K562 (cell line): ENCODE data around the gene C19orf85. TPM values are rescaled to one million over a fixed set of nuclear protein-coding genes. Genes with fewer than 3 reads are reported as not detected.

ENCODE experiments used
- ARID2 ChIP-seq: fragments of 450-650 bp; IDR thresholded peaks from 2 replicates; pipeline ENCODE4 v1.6.1; 2017; ENCODE audit warnings: antibody characterized with exemption, mild to moderate bottlenecking
- FOXP1 ChIP-seq: sonication (generic); formaldehyde crosslinking; IDR thresholded peaks from 2 replicates; pipeline ENCODE4 v1.8.0; 2022; ENCODE audit warnings: mild to moderate bottlenecking, missing genetic modification reagents
- MBD2 ChIP-seq: sonication (generic); IDR thresholded peaks from 2 replicates; pipeline ENCODE4 v1.6.1; 2016; ENCODE audit warnings: low read depth, borderline replicate concordance
- MYBL2 ChIP-seq, 2 experiments: fragments of 450-650 bp in 1 of 2; sonication (generic) in 1 of 2; formaldehyde crosslinking in 1 of 2; IDR thresholded peaks; 2 replicates each; pipeline versions ENCODE4 v1.6.1 to v1.8.1; 2017 to 2022; ENCODE audit warnings: borderline replicate concordance in 1 of 2, inconsistent platforms in 1 of 2, low read depth in 1 of 2, mild to moderate bottlenecking in 1 of 2, missing genetic modification reagents in 1 of 2, moderate library complexity in 1 of 2
- NEUROD1 ChIP-seq: fragments of 150-350 bp; IDR thresholded peaks from 2 replicates; pipeline ENCODE4 v1.6.1; 2014; ENCODE audit warnings: borderline replicate concordance, low read length, low read depth; ENCODE audit not compliant: partially characterized antibody
- SMAD1 ChIP-seq: fragments of 150-350 bp; IDR thresholded peaks from 2 replicates; pipeline ENCODE4 v1.6.1; 2014; ENCODE audit warnings: low read length, low read depth; ENCODE audit not compliant: partially characterized antibody
- TBL1XR1 ChIP-seq, 2 experiments: IDR thresholded peaks; 2 replicates each; pipeline ENCODE4 v1.6.1; 2012; ENCODE audit warnings: improper control_type of control experiment in 2 of 2, low read length in 2 of 2, mild to moderate bottlenecking in 1 of 2
- ZZZ3 ChIP-seq: fragments of 450-650 bp; IDR thresholded peaks from 2 replicates; pipeline ENCODE4 v1.6.1; 2016; ENCODE audit warnings: antibody characterized with exemption, mild to moderate bottlenecking, moderate library complexity
- polyA plus RNA-seq, 8 experiments: library from polyadenylated mRNA; depleted of rRNA in 4 of 8; stranded (reverse) in 5 of 8; unstranded in 3 of 8; fragments of >200 nt; fragmentation: Nextera tagmentation in 2 of 8; fragmentation: Illumina TruSeq in 1 of 8; extraction: Ambion mirVana in 2 of 8; extraction: Trizol in 1 of 8; gene quantifications; 2 replicates each; pipeline versions ENCODE4 v1.2.1 to v1.2.3, GENCODE V29; 2011 to 2014; ENCODE audit warnings: inconsistent platforms in 1 of 8, missing spikeins in 1 of 8
- total RNA-seq, 7 experiments: library from RNA; depleted of rRNA in 6 of 7; stranded (reverse); fragments of >200 nt in 6 of 7; fragmentation: Illumina TruSeq in 2 of 7; extraction: Trizol in 2 of 7; gene quantifications; 2 replicates each; pipeline versions ENCODE4 v1.2.1 to v1.2.3, GENCODE V29; 2011 to 2021; ENCODE audit warnings: low replicate concordance in 1 of 7
- TF ChIP-seq, protein P1 (sequence below): IDR thresholded peaks from 2 replicates; pipeline ENCODE4 v1.6.1; 2011; ENCODE audit warnings: borderline replicate concordance, low read depth, mild to moderate bottlenecking, moderate library complexity, low read length; ENCODE audit not compliant: insufficient read depth, poor library complexity, severe bottlenecking
- TF ChIP-seq, protein P2 (sequence below): fragments of 450-650 bp; conservative IDR thresholded peaks from 2 replicates; pipeline ENCODE4 v1.6.1; 2016; ENCODE audit warnings: missing genetic modification characterization, low read depth, mild to moderate bottlenecking, control low read depth, missing compliant biosample characterization
- TF ChIP-seq, protein P3 (sequence below): sonication (generic); formaldehyde crosslinking; IDR thresholded peaks from 2 replicates; pipeline ENCODE4 v1.8.0; 2023; ENCODE audit warnings: mild to moderate bottlenecking, missing genetic modification reagents
- TF ChIP-seq, protein P4 (sequence below), 3 experiments: fragments of 200-800 bp in 1 of 3; sonication (Bioruptor generic) in 1 of 3; sonication (generic) in 1 of 3; formaldehyde crosslinking in 1 of 3; IDR thresholded peaks; 2 replicates each; pipeline versions ENCODE4 v1.6.1 to v1.8.0; 2016 to 2022; ENCODE audit warnings: mild to moderate bottlenecking in 2 of 3, missing compliant biosample characterization in 2 of 3, missing genetic modification characterization in 2 of 3, missing genetic modification reagents in 1 of 3
- TF ChIP-seq, protein P5 (sequence below): fragments of 450-650 bp; IDR thresholded peaks from 2 replicates; pipeline ENCODE4 v1.6.1; 2014; ENCODE audit warnings: low read depth, mild to moderate bottlenecking, moderate library complexity, borderline replicate concordance

C19orf85 gene
- total and polyA plus RNA-seq, 9 of the 15 experiments (the other 6 are each of a cell fraction or from before 2014, with no cell fraction given) = not detected

DNA sequence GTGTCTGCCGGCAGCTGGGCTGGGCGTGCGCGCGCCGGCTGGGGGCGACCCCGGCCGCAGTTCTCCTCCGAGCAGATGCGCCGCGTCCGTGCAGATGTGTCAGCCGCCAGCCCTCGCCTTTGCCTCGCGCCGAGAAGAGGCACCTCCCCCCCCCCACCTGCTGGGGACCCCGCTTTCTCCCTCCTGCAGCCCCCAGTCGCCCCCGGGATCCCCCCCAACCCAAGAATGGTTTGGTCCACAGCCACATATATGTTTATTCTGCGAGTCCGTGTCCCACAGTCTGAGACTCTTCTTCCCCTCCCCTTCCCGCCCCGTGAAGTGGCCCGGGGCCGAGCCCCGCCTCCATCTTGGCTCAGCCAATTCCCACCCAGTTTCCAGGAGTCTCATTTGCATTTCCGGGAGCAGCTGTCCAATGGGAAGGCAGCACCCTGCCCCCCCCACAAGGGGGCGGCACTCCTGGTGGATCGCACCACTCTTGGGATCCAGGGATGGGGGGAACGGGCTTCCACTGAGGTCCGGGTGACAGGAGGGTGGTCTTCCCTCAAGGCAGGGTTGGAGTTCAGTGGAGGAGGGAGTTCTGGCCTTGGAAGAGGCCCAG, 11.7 kb downstream of the C19orf85 start (continued):
- TF ChIP-seq, protein P1, sequence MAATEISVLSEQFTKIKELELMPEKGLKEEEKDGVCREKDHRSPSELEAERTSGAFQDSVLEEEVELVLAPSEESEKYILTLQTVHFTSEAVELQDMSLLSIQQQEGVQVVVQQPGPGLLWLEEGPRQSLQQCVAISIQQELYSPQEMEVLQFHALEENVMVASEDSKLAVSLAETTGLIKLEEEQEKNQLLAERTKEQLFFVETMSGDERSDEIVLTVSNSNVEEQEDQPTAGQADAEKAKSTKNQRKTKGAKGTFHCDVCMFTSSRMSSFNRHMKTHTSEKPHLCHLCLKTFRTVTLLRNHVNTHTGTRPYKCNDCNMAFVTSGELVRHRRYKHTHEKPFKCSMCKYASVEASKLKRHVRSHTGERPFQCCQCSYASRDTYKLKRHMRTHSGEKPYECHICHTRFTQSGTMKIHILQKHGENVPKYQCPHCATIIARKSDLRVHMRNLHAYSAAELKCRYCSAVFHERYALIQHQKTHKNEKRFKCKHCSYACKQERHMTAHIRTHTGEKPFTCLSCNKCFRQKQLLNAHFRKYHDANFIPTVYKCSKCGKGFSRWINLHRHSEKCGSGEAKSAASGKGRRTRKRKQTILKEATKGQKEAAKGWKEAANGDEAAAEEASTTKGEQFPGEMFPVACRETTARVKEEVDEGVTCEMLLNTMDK = peak; percentile 76
- no peak for TF ChIP-seq MYBL2 (IDR thresholded peaks at IDR 0.05; ENCODE audit: low read depth)
- no peak for TF ChIP-seq MYBL2 (CRISPR knock-in tag; IDR thresholded peaks at IDR 0.05; ENCODE audit: borderline replicate concordance)
- 0 out of 4 replicates have a peak, but pooled peaks of 1 of the 2 experiments have one; percentile 10 for TF ChIP-seq TBL1XR1 (IDR thresholded peaks at IDR 0.05; ENCODE audit: low read length in 2 of 2)
- TF ChIP-seq, protein P2, sequence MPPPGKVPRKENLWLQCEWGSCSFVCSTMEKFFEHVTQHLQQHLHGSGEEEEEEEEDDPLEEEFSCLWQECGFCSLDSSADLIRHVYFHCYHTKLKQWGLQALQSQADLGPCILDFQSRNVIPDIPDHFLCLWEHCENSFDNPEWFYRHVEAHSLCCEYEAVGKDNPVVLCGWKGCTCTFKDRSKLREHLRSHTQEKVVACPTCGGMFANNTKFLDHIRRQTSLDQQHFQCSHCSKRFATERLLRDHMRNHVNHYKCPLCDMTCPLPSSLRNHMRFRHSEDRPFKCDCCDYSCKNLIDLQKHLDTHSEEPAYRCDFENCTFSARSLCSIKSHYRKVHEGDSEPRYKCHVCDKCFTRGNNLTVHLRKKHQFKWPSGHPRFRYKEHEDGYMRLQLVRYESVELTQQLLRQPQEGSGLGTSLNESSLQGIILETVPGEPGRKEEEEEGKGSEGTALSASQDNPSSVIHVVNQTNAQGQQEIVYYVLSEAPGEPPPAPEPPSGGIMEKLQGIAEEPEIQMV (tag) = peak; percentile 99
- no peak for TF ChIP-seq ZZZ3
- peak; percentile 98 for TF ChIP-seq MBD2
- TF ChIP-seq NEUROD1 = peak; percentile 72
- TF ChIP-seq SMAD1 = no peak
- TF ChIP-seq, protein P3, sequence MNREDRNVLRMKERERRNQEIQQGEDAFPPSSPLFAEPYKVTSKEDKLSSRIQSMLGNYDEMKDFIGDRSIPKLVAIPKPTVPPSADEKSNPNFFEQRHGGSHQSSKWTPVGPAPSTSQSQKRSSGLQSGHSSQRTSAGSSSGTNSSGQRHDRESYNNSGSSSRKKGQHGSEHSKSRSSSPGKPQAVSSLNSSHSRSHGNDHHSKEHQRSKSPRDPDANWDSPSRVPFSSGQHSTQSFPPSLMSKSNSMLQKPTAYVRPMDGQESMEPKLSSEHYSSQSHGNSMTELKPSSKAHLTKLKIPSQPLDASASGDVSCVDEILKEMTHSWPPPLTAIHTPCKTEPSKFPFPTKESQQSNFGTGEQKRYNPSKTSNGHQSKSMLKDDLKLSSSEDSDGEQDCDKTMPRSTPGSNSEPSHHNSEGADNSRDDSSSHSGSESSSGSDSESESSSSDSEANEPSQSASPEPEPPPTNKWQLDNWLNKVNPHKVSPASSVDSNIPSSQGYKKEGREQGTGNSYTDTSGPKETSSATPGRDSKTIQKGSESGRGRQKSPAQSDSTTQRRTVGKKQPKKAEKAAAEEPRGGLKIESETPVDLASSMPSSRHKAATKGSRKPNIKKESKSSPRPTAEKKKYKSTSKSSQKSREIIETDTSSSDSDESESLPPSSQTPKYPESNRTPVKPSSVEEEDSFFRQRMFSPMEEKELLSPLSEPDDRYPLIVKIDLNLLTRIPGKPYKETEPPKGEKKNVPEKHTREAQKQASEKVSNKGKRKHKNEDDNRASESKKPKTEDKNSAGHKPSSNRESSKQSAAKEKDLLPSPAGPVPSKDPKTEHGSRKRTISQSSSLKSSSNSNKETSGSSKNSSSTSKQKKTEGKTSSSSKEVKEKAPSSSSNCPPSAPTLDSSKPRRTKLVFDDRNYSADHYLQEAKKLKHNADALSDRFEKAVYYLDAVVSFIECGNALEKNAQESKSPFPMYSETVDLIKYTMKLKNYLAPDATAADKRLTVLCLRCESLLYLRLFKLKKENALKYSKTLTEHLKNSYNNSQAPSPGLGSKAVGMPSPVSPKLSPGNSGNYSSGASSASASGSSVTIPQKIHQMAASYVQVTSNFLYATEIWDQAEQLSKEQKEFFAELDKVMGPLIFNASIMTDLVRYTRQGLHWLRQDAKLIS (CRISPR knock-in tag) = 0 out of 2 replicates have a peak, but pooled peaks have one; percentile 52
- TF ChIP-seq FOXP1 (CRISPR knock-in tag) = no peak
- TF ChIP-seq, protein P4, sequence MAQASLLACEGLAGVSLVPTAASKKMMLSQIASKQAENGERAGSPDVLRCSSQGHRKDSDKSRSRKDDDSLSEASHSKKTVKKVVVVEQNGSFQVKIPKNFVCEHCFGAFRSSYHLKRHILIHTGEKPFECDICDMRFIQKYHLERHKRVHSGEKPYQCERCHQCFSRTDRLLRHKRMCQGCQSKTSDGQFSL (CRISPR knock-in tag; IDR thresholded peaks at IDR 0.05) = peak; percentile 99
- TF ChIP-seq, protein P4 (tag; IDR thresholded peaks at IDR 0.05) = peak in 1 of 2 experiments; percentile 98; a peak in 2 of 4 replicates
- TF ChIP-seq, protein P5, sequence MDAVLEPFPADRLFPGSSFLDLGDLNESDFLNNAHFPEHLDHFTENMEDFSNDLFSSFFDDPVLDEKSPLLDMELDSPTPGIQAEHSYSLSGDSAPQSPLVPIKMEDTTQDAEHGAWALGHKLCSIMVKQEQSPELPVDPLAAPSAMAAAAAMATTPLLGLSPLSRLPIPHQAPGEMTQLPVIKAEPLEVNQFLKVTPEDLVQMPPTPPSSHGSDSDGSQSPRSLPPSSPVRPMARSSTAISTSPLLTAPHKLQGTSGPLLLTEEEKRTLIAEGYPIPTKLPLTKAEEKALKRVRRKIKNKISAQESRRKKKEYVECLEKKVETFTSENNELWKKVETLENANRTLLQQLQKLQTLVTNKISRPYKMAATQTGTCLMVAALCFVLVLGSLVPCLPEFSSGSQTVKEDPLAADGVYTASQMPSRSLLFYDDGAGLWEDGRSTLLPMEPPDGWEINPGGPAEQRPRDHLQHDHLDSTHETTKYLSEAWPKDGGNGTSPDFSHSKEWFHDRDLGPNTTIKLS = 0 out of 2 replicates have a peak, but pooled peaks have one; percentile 18
- TF ChIP-seq ARID2 = no peak
